Esophagus muscularis mucosa (tissue), 4 donors: ENCODE results near the gene XPC. TPM values are rescaled to one million over a fixed set of nuclear protein-coding genes. Genes with fewer than 3 reads are reported as not detected.
A peak's percentile ranks its signal among the peaks of the same experiment; 100 is the strongest.

Experiments used
- DNase-seq: peaks from one replicate; pipeline ENCODE4 v3.0.0-alpha.2; 2017; ENCODE audit errors: extremely low spot score
- H3K27ac ChIP-seq, 4 donors: fragments of 200-600 bp; sonication (generic); replicated peaks in 1 of 4; 1 replicate in 3 of 4; 2 replicates in 1 of 4; pipeline ENCODE4 v1.5.1; 2016 to 2019; ENCODE audit warnings: mild to moderate bottlenecking in 1 of 4
- H3K27me3 ChIP-seq, 4 donors: fragments of 200-600 bp; sonication (generic); one replicate each; pipeline versions ENCODE4 v1.5.1 to v1.6.0; 2016 to 2019
- H3K36me3 ChIP-seq, 4 donors: fragments of 200-600 bp; sonication (generic); one replicate each; pipeline ENCODE4 v1.5.1; 2016 to 2019
- H3K4me1 ChIP-seq, 4 donors: fragments of 200-600 bp; sonication (generic); one replicate each; pipeline ENCODE4 v1.5.1; 2016 to 2019
- H3K4me3 ChIP-seq, 4 donors: fragments of 200-600 bp; sonication (generic); 1 replicate in 2 of 4; 2 replicates in 2 of 4; pipeline ENCODE4 v1.5.1; 2016 to 2019; ENCODE audit warnings: mild to moderate bottlenecking in 4 of 4, moderate library complexity in 1 of 4
- H3K9me3 ChIP-seq, 4 donors: fragments of 200-600 bp; sonication (generic); 1 replicate in 3 of 4; 2 replicates in 1 of 4; pipeline ENCODE4 v1.5.1; 2016 to 2019
- CTCF ChIP-seq, 3 experiments: fragments of 200-600 bp in 2 of 3; fragments of 450-650 bp in 1 of 3; sonication (generic) in 2 of 3; IDR thresholded peaks; one replicate each; pipeline ENCODE4 v1.5.1; 2017 to 2019; ENCODE audit warnings: antibody characterized with exemption in 3 of 3, mild to moderate bottlenecking in 2 of 3, moderate library complexity in 1 of 3
- EP300 ChIP-seq: sonication (generic); formaldehyde crosslinking; IDR thresholded peaks from one replicate; pipeline ENCODE4 v1.6.1; 2017; ENCODE audit warnings: antibody characterized with exemption
- POLR2A ChIP-seq: fragments of 450-650 bp; IDR thresholded peaks from one replicate; pipeline ENCODE4 v1.6.1; 2017; ENCODE audit warnings: antibody characterized with exemption, moderate library complexity, mild to moderate bottlenecking, low read depth
- POLR2AphosphoS5 ChIP-seq, 2 donors: sonication (generic); formaldehyde crosslinking; IDR thresholded peaks; one replicate each; pipeline ENCODE4 v1.6.1; 2017; ENCODE audit warnings: antibody characterized with exemption in 2 of 2
- WGBS: methylation state at CpG from one replicate; pipeline ENCODE4 v1.1.5; 2018; 5-methylcytosine and 5-hydroxymethylcytosine counted together
- intact Hi-C: fragments of 100-400 bp; cut with DNase I; formaldehyde crosslinking; loops from one replicate; pipeline ENCODE4 v1.15.1; 2023
- total RNA-seq, 4 donors: library from RNA; depleted of rRNA; stranded (reverse); fragments of >200 nt; gene quantifications; one replicate each; pipeline versions ENCODE4 v1.1.0 to v1.2.1, GENCODE V29; 2016

Gene XPC
- total RNA-seq, 4 donors from 2014 or later, result 28.9 to 41.9 (median 37.8) TPM

GRCh38 chr3:14120111-14120920, 58.1 kb downstream of the XPC start:
- intact Hi-C loops, result loop anchor here (5.0 kb wide), 1 partner anchor 223 kb away; no protein-coding TSS in a partner anchor
- no peak overlapping the region for H3K27ac ChIP-seq
- peaks cover 16 to 35% (median 26%) of the 10 kb centered on the region in 4 donors for H3K4me1 ChIP-seq
- H3K27me3 ChIP-seq, result no peaks in the 10 kb centered on the region
- H3K9me3 ChIP-seq, result no peaks in the 10 kb centered on the region
- WGBS, result 94% methylated on average over 11 of the region's 11 CpGs
- H3K36me3 ChIP-seq, result peaks cover 6 to 47% (median 40%) of the 10 kb centered on the region in 4 donors
- DNase-seq, result peak; percentile 79
- TF ChIP-seq POLR2A (no peak), EP300 (no peak), POLR2AphosphoS5 (IDR thresholded peaks at IDR 0.05) (no peak), CTCF (IDR thresholded peaks at IDR 0.05) (no peak)
- H3K4me3 ChIP-seq, result no peak overlapping the region

DNA sequence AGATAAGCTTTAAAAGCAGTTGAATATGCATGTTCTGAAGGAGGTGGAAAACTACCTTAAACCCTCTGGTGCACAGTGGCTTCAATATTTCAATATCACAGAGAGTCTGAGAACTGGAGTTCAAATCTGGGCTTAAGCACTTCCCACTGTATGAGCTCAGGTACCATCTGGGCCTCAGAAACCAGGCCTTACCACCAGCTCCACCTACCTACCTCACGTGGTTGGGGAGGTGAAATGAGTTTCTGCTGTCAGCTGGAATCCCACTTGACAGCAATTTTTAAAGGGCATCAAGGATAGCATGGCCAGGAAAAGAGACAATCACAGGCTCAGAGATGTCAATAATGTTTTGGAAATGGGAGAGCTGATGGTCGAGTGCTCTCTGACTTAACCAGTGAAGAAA, 58.8 kb downstream of the XPC start:
- peaks cover 16 to 35% (median 26%) of the 10 kb centered on the region in 4 donors for H3K4me1 ChIP-seq
- H3K27ac ChIP-seq, result no peak overlapping the region
- H3K36me3 ChIP-seq, result peaks cover 12 to 54% (median 47%) of the 10 kb centered on the region in 4 donors
- no peak overlapping the region for H3K4me3 ChIP-seq
- no peak for DNase-seq
- WGBS, result 94% methylated on average over 2 of the region's 2 CpGs
- intact Hi-C loops, result loop anchor here (5.0 kb wide), 1 partner anchor 222 kb away; no protein-coding TSS in a partner anchor
- no peaks in the 10 kb centered on the region for H3K27me3 ChIP-seq
- no peak for TF ChIP-seq CTCF (IDR thresholded peaks at IDR 0.05)
- TF ChIP-seq POLR2AphosphoS5 (IDR thresholded peaks at IDR 0.05), result no peak
- no peak for TF ChIP-seq POLR2A
- TF ChIP-seq EP300, result no peak
- H3K9me3 ChIP-seq, result no peaks in the 10 kb centered on the region

GRCh38 chr3:14118400-14119381, 59.7 kb downstream of the XPC start:
- Histone ChIP-seq H3K4me3 (no peak overlapping the region), H3K27ac (peak overlapping the region in 1 of 4 donors; percentile 22), H3K4me1 (peaks cover 13 to 31% (median 23%) of the 10 kb centered on the region in 4 donors), H3K27me3 (no peaks in the 10 kb centered on the region), H3K9me3 (no peaks in the 10 kb centered on the region), H3K36me3 (peaks cover 15 to 63% (median 56%) of the 10 kb centered on the region in 4 donors)
- DNase-seq, result peak; percentile 62
- no peak for TF ChIP-seq POLR2AphosphoS5 (IDR thresholded peaks at IDR 0.05)
- no peak for TF ChIP-seq POLR2A
- no peak for TF ChIP-seq CTCF (IDR thresholded peaks at IDR 0.05)
- no peak for TF ChIP-seq EP300
- WGBS, result 73% methylated on average over 13 of the region's 13 CpGs
- intact Hi-C loops, result no loop called here

- peaks cover 3 to 21% (median 13%) of the 10 kb centered on the region in 4 donors for H3K4me1 ChIP-seq
- peaks cover 15 to 73% (median 66%) of the 10 kb centered on the region in 4 donors for H3K36me3 ChIP-seq
- no peak overlapping the region for H3K27ac ChIP-seq
- H3K27me3 ChIP-seq, result no peaks in the 10 kb centered on the region
- TF ChIP-seq POLR2AphosphoS5 (IDR thresholded peaks at IDR 0.05), result no peak
- no peak for TF ChIP-seq EP300
- TF ChIP-seq POLR2A, result no peak
- TF ChIP-seq CTCF (IDR thresholded peaks at IDR 0.05), result no peak
- intact Hi-C loops, result no loop called here
- WGBS, result 86% methylated on average over 10 of the region's 10 CpGs
- H3K9me3 ChIP-seq, result no peaks in the 10 kb centered on the region
- peak; percentile 75 for DNase-seq
- no peak overlapping the region for H3K4me3 ChIP-seq
Observed at GRCh38 chr3:14117468-14118399, 60.7 kb downstream of the XPC start.
